WTC11 (cell line): ENCODE data around the gene ZNF670. TPM values are rescaled to one million over a fixed set of nuclear protein-coding genes. Genes with fewer than 3 reads are reported as not detected.

Source experiments
- ATAC-seq: fragments of 200-7000 bp; cut with Tn5 transposase; 2 replicates; pipeline ENCODE4 v1.10.0; 2021; ENCODE audit warnings: mild to moderate bottlenecking, moderate library complexity
- CTCF ChIA-PET: fragments of 300-600 bp; sonication (Branson Sonifier 250); formaldehyde crosslinking; loops from one replicate; lab custom pipeline; 2021; ENCODE audit warnings: antibody characterized with exemption; lab: Charles Lee
- POLR2A ChIA-PET: fragments of 350-600 bp; sonication (Branson Sonifier 250); formaldehyde crosslinking; loops from one replicate; lab custom pipeline; 2021; ENCODE audit warnings: antibody characterized with exemption; lab: Charles Lee
- DNase-seq: peaks from one replicate; pipeline ENCODE4 v3.0.0; 2021; ENCODE audit warnings: low spot score
- H3K27ac Mint-ChIP-seq: 2 replicates; pipeline ENCODE4 v1.8.0; 2021; ENCODE audit warnings: mixed read lengths
- H3K27me3 Mint-ChIP-seq: 2 replicates; pipeline ENCODE4 v1.8.0; 2021; ENCODE audit warnings: low read depth, mild to moderate bottlenecking, moderate library complexity, mixed read lengths
- H3K36me3 Mint-ChIP-seq: 2 replicates; pipeline ENCODE4 v1.8.0; 2021; ENCODE audit warnings: mixed read lengths
- H3K4me1 Mint-ChIP-seq: 2 replicates; pipeline ENCODE4 v1.8.0; 2022; ENCODE audit warnings: mixed read lengths
- H3K4me3 Mint-ChIP-seq: 2 replicates; pipeline ENCODE4 v1.8.0; 2021; ENCODE audit warnings: mild to moderate bottlenecking, moderate library complexity, mixed read lengths
- H3K9me3 Mint-ChIP-seq: 2 replicates; pipeline ENCODE4 v1.8.0; 2021; ENCODE audit warnings: mixed read lengths
- CBFB ChIP-seq: sonication (generic); formaldehyde crosslinking; IDR thresholded peaks from 2 replicates; pipeline ENCODE4 v1.8.1; 2022; ENCODE audit warnings: mild to moderate bottlenecking, low read depth, missing genetic modification reagents
- E2F5 ChIP-seq: sonication (generic); formaldehyde crosslinking; IDR thresholded peaks from 2 replicates; pipeline ENCODE4 v1.8.1; 2022; ENCODE audit warnings: mild to moderate bottlenecking, moderate library complexity, missing genetic modification reagents
- ELF4 ChIP-seq: sonication (generic); formaldehyde crosslinking; IDR thresholded peaks from 2 replicates; pipeline ENCODE4 v1.8.1; 2022; ENCODE audit warnings: low read depth, mild to moderate bottlenecking, moderate library complexity, missing genetic modification reagents
- ERG ChIP-seq: fragments of 250-450 bp; sonication (Bioruptor Pico); IDR thresholded peaks from 2 replicates; pipeline ENCODE4 v1.8.0; 2021; ENCODE audit warnings: mild to moderate bottlenecking
- ESRRA ChIP-seq: sonication (generic); formaldehyde crosslinking; IDR thresholded peaks from 2 replicates; pipeline ENCODE4 v1.8.1; 2022; ENCODE audit warnings: mild to moderate bottlenecking, missing genetic modification reagents, borderline replicate concordance
- FOXJ3 ChIP-seq: sonication (generic); formaldehyde crosslinking; IDR thresholded peaks from 2 replicates; pipeline ENCODE4 v1.9.0; 2021; ENCODE audit warnings: missing genetic modification reagents, mild to moderate bottlenecking, borderline replicate concordance
- HMGXB4 ChIP-seq: sonication (generic); formaldehyde crosslinking; IDR thresholded peaks from 2 replicates; pipeline ENCODE4 v1.8.1; 2023; ENCODE audit warnings: mild to moderate bottlenecking, moderate library complexity, missing genetic modification reagents
- JAZF1 ChIP-seq: fragments of 250-450 bp; sonication (Bioruptor Pico); IDR thresholded peaks from 2 replicates; pipeline ENCODE4 v1.9.0; 2021; ENCODE audit warnings: moderate library complexity, mild to moderate bottlenecking, inconsistent platforms
- NR1H2 ChIP-seq: sonication (generic); formaldehyde crosslinking; IDR thresholded peaks from 2 replicates; pipeline ENCODE4 v1.9.0; 2021; ENCODE audit warnings: mild to moderate bottlenecking, moderate library complexity, missing genetic modification reagents
- NR3C1 ChIP-seq: sonication (generic); formaldehyde crosslinking; conservative IDR thresholded peaks from 2 replicates; pipeline ENCODE4 v1.8.1; 2023; ENCODE audit warnings: low read depth, mild to moderate bottlenecking, missing genetic modification reagents
- OVOL2 ChIP-seq: fragments of 250-450 bp; sonication (Bioruptor Pico); IDR thresholded peaks from 2 replicates; pipeline ENCODE4 v1.9.0; 2021; ENCODE audit warnings: mild to moderate bottlenecking, borderline replicate concordance
- SMAD3 ChIP-seq: sonication (generic); formaldehyde crosslinking; IDR thresholded peaks from 2 replicates; pipeline ENCODE4 v1.8.0; 2022; ENCODE audit warnings: missing genetic modification reagents, mild to moderate bottlenecking, borderline replicate concordance
- SP1 ChIP-seq: sonication (generic); formaldehyde crosslinking; conservative IDR thresholded peaks from 2 replicates; pipeline ENCODE4 v1.8.1; 2022; ENCODE audit warnings: missing genetic modification reagents
- TCF7 ChIP-seq: sonication (generic); formaldehyde crosslinking; IDR thresholded peaks from 2 replicates; pipeline ENCODE4 v1.8.0; 2022; ENCODE audit warnings: mild to moderate bottlenecking, low read depth, missing genetic modification reagents, moderate library complexity
- ZBTB21 ChIP-seq: sonication (generic); formaldehyde crosslinking; IDR thresholded peaks from 2 replicates; pipeline ENCODE4 v1.8.1; 2023; ENCODE audit warnings: mild to moderate bottlenecking, missing genetic modification reagents, borderline replicate concordance
- ZNF138 ChIP-seq: sonication (generic); formaldehyde crosslinking; conservative IDR thresholded peaks from 2 replicates; pipeline ENCODE4 v1.8.1; 2022; ENCODE audit warnings: mild to moderate bottlenecking, moderate library complexity, missing genetic modification reagents
- ZNF423 ChIP-seq: fragments of 250-450 bp; sonication (Bioruptor Pico); IDR thresholded peaks from 2 replicates; pipeline ENCODE4 v2.1.2; 2022; ENCODE audit warnings: mild to moderate bottlenecking, moderate library complexity
- ZNF532 ChIP-seq: fragments of 250-450 bp; sonication (Bioruptor Pico); IDR thresholded peaks from 2 replicates; pipeline ENCODE4 v1.9.0; 2021; ENCODE audit warnings: mild to moderate bottlenecking, borderline replicate concordance
- ZSCAN18 ChIP-seq: fragments of 250-450 bp; sonication (Bioruptor Pico); IDR thresholded peaks from 2 replicates; pipeline ENCODE4 v2.1.2; 2022; ENCODE audit warnings: mild to moderate bottlenecking, moderate library complexity
- total RNA-seq: library from RNA; stranded (reverse); gene quantifications from 3 replicates; pipeline ENCODE4 v1.2.3, GENCODE V29; 2021

ZNF670 gene
- total RNA-seq, 1 experiment from 2014 or later = 11.1 TPM

- TF ChIP-seq ZSCAN18 (CRISPR knock-in tag) = no peak
- TF ChIP-seq, all 79 proteins: peak for 0
Observed at GRCh38 chr1:247100676-247101279, 22.2 kb upstream of the ZNF670 start (continued).

GRCh38 chr1:247096958-247097357 lies 18.3 kb upstream of the ZNF670 start:
- POLR2A ChIA-PET = no interaction called here
- H3K27me3 Mint-ChIP-seq = no peaks in the 10 kb centered on the region
- H3K9me3 Mint-ChIP-seq = peaks cover 9% of the 10 kb centered on the region; the same call in 1 of the 2 replicates
- peaks cover 28% of the 10 kb centered on the region for H3K36me3 Mint-ChIP-seq
- H3K4me3 Mint-ChIP-seq = no peak overlapping the region
- H3K4me1 Mint-ChIP-seq = no peaks in the 10 kb centered on the region
- TF ChIP-seq ERG (CRISPR knock-in tag) (no peak), FOXJ3 (CRISPR knock-in tag) (no peak), ZBTB21 (CRISPR knock-in tag) (no peak), ZNF532 (no peak), ZNF423 (CRISPR knock-in tag) (no peak), OVOL2 (CRISPR knock-in tag) (no peak), E2F5 (CRISPR knock-in tag) (no peak), HMGXB4 (CRISPR knock-in tag) (no peak), SP1 (CRISPR knock-in tag) (no peak), NR3C1 (CRISPR knock-in tag) (no peak), ZNF138 (CRISPR knock-in tag) (no peak), JAZF1 (CRISPR knock-in tag) (no peak)
- CTCF ChIA-PET = no interaction called here
- H3K27ac Mint-ChIP-seq = no peak overlapping the region
- DNase-seq = no peak
- no peak for ATAC-seq

GRCh38 chr1:247096544-247096943 lies 17.9 kb upstream of the ZNF670 start:
- CTCF ChIA-PET = no interaction called here
- no peak for DNase-seq
- H3K27ac Mint-ChIP-seq = 0 out of 2 replicates have a peak overlapping the region, but pooled peaks have one; percentile 4
- TF ChIP-seq ESRRA (CRISPR knock-in tag) = no peak
- TF ChIP-seq SMAD3 = no peak
- TF ChIP-seq NR1H2 = no peak
- no peak for TF ChIP-seq ELF4 (CRISPR knock-in tag)
- no peak for TF ChIP-seq TCF7 (CRISPR knock-in tag)
- no peak for TF ChIP-seq CBFB
- TF ChIP-seq, all 79 proteins: peak for 0
- Mint-ChIP-seq H3K4me3 (no peak overlapping the region), H3K27me3 (no peaks in the 10 kb centered on the region), H3K36me3 (peaks cover 24% of the 10 kb centered on the region), H3K4me1 (no peaks in the 10 kb centered on the region), H3K9me3 (peaks cover 9% of the 10 kb centered on the region; the same call in 1 of the 2 replicates)
- no peak for ATAC-seq
- POLR2A ChIA-PET = no interaction called here
